ENCODE measurements around the gene SIGLEC12. TPM values are rescaled to one million over a fixed set of nuclear protein-coding genes. Genes with fewer than 3 reads are reported as not detected.

The SIGLEC12 gene
- total RNA-seq, 2 donors from 2014 or later, result 1.1 TPM; not detected in 1

Other genes starting within 250 kb of the SIGLEC12 start
- gene IGLON5, start 190.2 kb downstream of the SIGLEC12 start, total RNA-seq, result under 1 TPM in 1 of 2 donors, not detected in 1; 0.16 TPM
- gene VSIG10L, start 159.7 kb downstream of the SIGLEC12 start, total RNA-seq, result 1 to 10 TPM; 1.5 to 1.8 TPM
- 100 to 1,000 TPM; 225 to 267 TPM for gene ETFB, start 135.4 kb downstream of the SIGLEC12 start, total RNA-seq
- 1 to 10 TPM; 1.3 to 2.5 TPM for gene CLDND2, start 132.8 kb downstream of the SIGLEC12 start, total RNA-seq
- gene NKG7, start 129.1 kb downstream of the SIGLEC12 start, total RNA-seq, result 1 to 10 TPM in 1 of 2 donors, under 1 TPM in 1; 0.89 to 4.0 TPM
- not detected for gene LIM2, start 113.8 kb downstream of the SIGLEC12 start, total RNA-seq
- gene C19orf84, start 111.2 kb downstream of the SIGLEC12 start, total RNA-seq, result not detected
- 1 to 10 TPM; 1.4 to 1.6 TPM for gene SIGLEC10, start 84.2 kb downstream of the SIGLEC12 start, total RNA-seq
- under 1 TPM in 1 of 2 donors, not detected in 1; 0.09 TPM for gene SIGLEC8, start 43.3 kb downstream of the SIGLEC12 start, total RNA-seq
- not detected for gene CEACAM18, start 23.3 kb downstream of the SIGLEC12 start, total RNA-seq
- 1 to 10 TPM in 1 of 2 donors, not detected in 1; 1.0 TPM for gene SIGLEC6, start 29.9 kb upstream of the SIGLEC12 start, total RNA-seq
- gene ZNF175, start 69.5 kb upstream of the SIGLEC12 start, total RNA-seq, result 10 to 100 TPM in 1 of 2 donors, 1 to 10 TPM in 1; 9.6 to 10.8 TPM
- gene SIGLEC5, start 128.6 kb upstream of the SIGLEC12 start, total RNA-seq, result under 1 TPM; 0.71 to 0.81 TPM
- 1 to 10 TPM; 1.2 to 4.2 TPM for gene SIGLEC14, start 145.0 kb upstream of the SIGLEC12 start, total RNA-seq
- gene SPACA6, start 191.5 kb upstream of the SIGLEC12 start, total RNA-seq, result 10 to 100 TPM; 11.7 to 17.1 TPM
- gene HAS1, start 222.2 kb upstream of the SIGLEC12 start, total RNA-seq, result 1 to 10 TPM; 7.2 to 8.7 TPM